Measurements from ENCODE around the gene ARID1B. TPM values are rescaled to one million over a fixed set of nuclear protein-coding genes. Genes with fewer than 3 reads are reported as not detected.

ARID1B gene
- total RNA-seq, 1 experiment from 2014 or later: 86.3 TPM

GRCh38 chr6:157025437-157025836 lies 248.3 kb downstream of the ARID1B start:
- H3K27me3 ChIP-seq (replicated peaks; ENCODE audit: insufficient read depth, low read depth, low read length, poor library complexity): no peaks in the 10 kb centered on the region
- intact Hi-C loops (cut with micrococcal nuclease; ENCODE audit: unreplicated experiment): no loop called here
- H3K4me3 ChIP-seq (ENCODE audit: low read depth, low read length, poor library complexity, severe bottlenecking): no peak overlapping the region
- no peaks in the 10 kb centered on the region for H3K36me3 ChIP-seq (ENCODE audit: insufficient read depth, low read length, poor library complexity, severe bottlenecking)
- no peak overlapping the region for H3K27ac ChIP-seq (ENCODE audit: low read depth, low read length, poor library complexity, severe bottlenecking)
- H3K4me1 ChIP-seq (ENCODE audit: insufficient read depth, low read length, poor library complexity, severe bottlenecking): peaks cover 11% of the 10 kb centered on the region
- no peak for DNase-seq (ENCODE audit: low spot score)
- peaks cover 5% of the 10 kb centered on the region for H3K9me3 ChIP-seq (ENCODE audit: low read depth, low read length, poor library complexity, severe bottlenecking)
- ChIA-PET POLR2A (ENCODE audit: low non-redundant PET) (no interaction called here), CTCF (no interaction called here)
- no TSS peak for BruUV-seq (replicated peaks)
- TF ChIP-seq EZH2 (IDR thresholded peaks at IDR 0.05; ENCODE audit: borderline replicate concordance, low read depth, low read length, poor library complexity, severe bottlenecking): no peak
- no peak for TF ChIP-seq CTCF (conservative IDR thresholded peaks at IDR 0.05; ENCODE audit: low read depth, low read length)

DNA sequence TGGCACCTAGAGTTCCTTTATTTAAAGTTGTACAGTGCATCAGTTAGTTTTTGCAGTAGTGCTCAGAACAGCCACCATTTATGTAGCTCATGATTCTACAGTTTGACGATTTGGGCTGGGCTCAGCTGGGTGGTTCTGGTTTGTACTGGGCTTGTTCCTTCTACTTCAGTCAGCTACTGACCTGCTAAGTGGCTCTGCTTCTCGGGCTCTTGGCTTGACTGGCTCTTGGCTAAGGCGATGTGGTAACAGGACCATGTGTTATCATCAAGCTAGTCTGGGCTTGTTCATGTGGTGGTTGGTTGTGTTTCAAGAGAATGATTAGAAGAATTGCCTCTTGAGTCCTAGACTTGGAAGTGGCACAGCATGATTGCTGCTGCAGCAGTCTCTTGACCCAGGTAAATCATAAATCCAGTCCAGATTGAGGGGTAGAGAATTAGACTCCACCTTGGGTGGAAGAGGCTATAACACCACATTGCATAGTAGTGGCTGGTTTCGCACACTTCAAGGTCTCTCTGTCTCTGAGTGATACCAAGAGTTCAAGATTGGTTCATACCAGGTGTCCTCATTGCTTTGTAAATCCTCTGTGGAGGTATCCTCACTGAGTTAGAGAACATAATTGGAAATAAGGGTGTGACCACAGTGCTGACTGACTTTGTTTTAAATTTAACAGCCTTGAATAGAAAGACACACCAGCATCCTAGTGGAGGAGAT lies 253.0 kb downstream of the ARID1B start:
- CTCF ChIA-PET: interaction anchor here (0.5 kb wide), 1 partner anchor 87 kb away, joined by 5 read pairs; no protein-coding TSS in a partner anchor
- TF ChIP-seq EZH2 (IDR thresholded peaks at IDR 0.05; ENCODE audit: borderline replicate concordance, low read depth, low read length, poor library complexity, severe bottlenecking): no peak
- TF ChIP-seq CTCF (conservative IDR thresholded peaks at IDR 0.05; ENCODE audit: low read depth, low read length): no peak
- H3K4me3 ChIP-seq (ENCODE audit: low read depth, low read length, poor library complexity, severe bottlenecking): no peak overlapping the region
- POLR2A ChIA-PET (ENCODE audit: low non-redundant PET): no interaction called here
- DNase-seq (ENCODE audit: low spot score): no peak
- peaks cover 9% of the 10 kb centered on the region for H3K4me1 ChIP-seq (ENCODE audit: insufficient read depth, low read length, poor library complexity, severe bottlenecking)
- no TSS peak for BruUV-seq (replicated peaks)
- H3K27me3 ChIP-seq (replicated peaks; ENCODE audit: insufficient read depth, low read depth, low read length, poor library complexity): no peaks in the 10 kb centered on the region
- peaks cover under 1% of the 10 kb centered on the region for H3K9me3 ChIP-seq (ENCODE audit: low read depth, low read length, poor library complexity, severe bottlenecking)
- no peak overlapping the region for H3K27ac ChIP-seq (ENCODE audit: low read depth, low read length, poor library complexity, severe bottlenecking)
- H3K36me3 ChIP-seq (ENCODE audit: insufficient read depth, low read length, poor library complexity, severe bottlenecking): no peaks in the 10 kb centered on the region
- intact Hi-C loops (cut with micrococcal nuclease; ENCODE audit: unreplicated experiment): loop anchor here (10.0 kb wide), 1 partner anchor 245 kb away; no protein-coding TSS in a partner anchor

DNA sequence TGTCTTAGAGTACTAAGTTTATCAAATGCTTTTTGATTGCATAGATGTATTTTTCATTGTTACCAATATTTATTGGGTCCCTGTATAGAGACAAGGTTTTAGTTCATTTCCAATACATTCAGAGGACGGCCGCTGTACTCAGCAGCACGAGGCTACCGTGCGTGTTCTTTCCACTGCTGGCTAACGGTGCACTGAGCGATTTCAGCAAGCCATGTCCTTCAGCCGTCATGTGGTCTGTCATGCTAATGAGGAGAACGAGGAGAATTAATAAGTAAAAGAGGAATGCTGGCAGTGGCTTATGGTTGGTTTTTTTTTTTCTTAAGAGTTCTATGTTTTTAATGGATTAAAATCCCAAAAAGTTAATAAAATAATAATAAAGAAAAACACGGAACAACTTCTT lies 253.6 kb downstream of the ARID1B start:
- no peak overlapping the region for H3K4me3 ChIP-seq (ENCODE audit: low read depth, low read length, poor library complexity, severe bottlenecking)
- H3K9me3 ChIP-seq (ENCODE audit: low read depth, low read length, poor library complexity, severe bottlenecking): no peaks in the 10 kb centered on the region
- no peak for DNase-seq (ENCODE audit: low spot score)
- BruUV-seq (replicated peaks): no TSS peak
- TF ChIP-seq CTCF (conservative IDR thresholded peaks at IDR 0.05; ENCODE audit: low read depth, low read length) (no peak), EZH2 (IDR thresholded peaks at IDR 0.05; ENCODE audit: borderline replicate concordance, low read depth, low read length, poor library complexity, severe bottlenecking) (no peak)
- no peaks in the 10 kb centered on the region for H3K27me3 ChIP-seq (replicated peaks; ENCODE audit: insufficient read depth, low read depth, low read length, poor library complexity)
- H3K4me1 ChIP-seq (ENCODE audit: insufficient read depth, low read length, poor library complexity, severe bottlenecking): peaks cover 16% of the 10 kb centered on the region
- no peaks in the 10 kb centered on the region for H3K36me3 ChIP-seq (ENCODE audit: insufficient read depth, low read length, poor library complexity, severe bottlenecking)
- intact Hi-C loops (cut with micrococcal nuclease; ENCODE audit: unreplicated experiment): loop anchor here (10.0 kb wide), 1 partner anchor 244 kb away; no protein-coding TSS in a partner anchor
- CTCF ChIA-PET: no interaction called here
- POLR2A ChIA-PET (ENCODE audit: low non-redundant PET): no interaction called here
- H3K27ac ChIP-seq (ENCODE audit: low read depth, low read length, poor library complexity, severe bottlenecking): no peak overlapping the region
